Astrocyte (in vitro differentiated cells and primary cell): Measurements from ENCODE around the gene P2RY6. TPM values are rescaled to one million over a fixed set of nuclear protein-coding genes. Genes with fewer than 3 reads are reported as not detected.
A peak's percentile ranks its signal among the peaks of the same experiment; 100 is the strongest.
"Not testable (repeated sequence)": the region's sequence is repeated elsewhere in the genome, so short reads cannot be mapped to it uniquely, and the experiment has no call there.

Experiments used
- DNase-seq: peaks from one replicate; pipeline ENCODE4 v3.0.0-alpha.2; 2010; ENCODE audit warnings: low read depth
- FAIRE-seq: peaks from 2 replicates; lab custom pipeline; 2011; peaks lifted over from hg19 to GRCh38; lab: Jason Lieb, UNC
- H2AFZ ChIP-seq: 2 replicates; pipeline ENCODE4 v1.6.0; 2012; ENCODE audit warnings: low read depth, low read length, inconsistent platforms
- H3K27ac ChIP-seq: 2 replicates; pipeline ENCODE4 v1.5.1; 2011; ENCODE audit warnings: low read depth, low read length, inconsistent platforms
- H3K27me3 ChIP-seq: 2 replicates; pipeline ENCODE4 v1.6.0; 2011; ENCODE audit warnings: low read length, inconsistent platforms; ENCODE audit not compliant: insufficient read depth
- H3K36me3 ChIP-seq: 2 replicates; pipeline ENCODE4 v1.5.1; 2011; ENCODE audit warnings: low read length, inconsistent platforms; ENCODE audit not compliant: insufficient read depth
- H3K4me1 ChIP-seq: 2 replicates; pipeline ENCODE4 v1.5.1; 2011; ENCODE audit warnings: low read length, inconsistent platforms; ENCODE audit not compliant: insufficient read depth
- H3K4me2 ChIP-seq: 2 replicates; pipeline ENCODE4 v1.6.0; 2012; ENCODE audit warnings: low read length, inconsistent platforms
- H3K4me3 ChIP-seq: 2 replicates; pipeline ENCODE4 v1.5.1; 2011; ENCODE audit warnings: low read depth, mild to moderate bottlenecking, low read length, inconsistent platforms; ENCODE audit not compliant: insufficient read depth
- H3K79me2 ChIP-seq: 2 replicates; pipeline ENCODE4 v1.6.0; 2012; ENCODE audit warnings: mild to moderate bottlenecking, low read length, inconsistent platforms; ENCODE audit not compliant: insufficient read depth
- H3K9ac ChIP-seq: 2 replicates; pipeline ENCODE4 v1.6.0; 2012; ENCODE audit warnings: mild to moderate bottlenecking, low read length, inconsistent platforms
- H3K9me3 ChIP-seq: 2 replicates; pipeline ENCODE4 v1.5.1; 2012; ENCODE audit warnings: low read depth, mild to moderate bottlenecking, low read length, inconsistent platforms; ENCODE audit not compliant: insufficient read depth
- H4K20me1 ChIP-seq: 2 replicates; pipeline ENCODE4 v1.6.0; 2012; ENCODE audit warnings: low read length, inconsistent platforms; ENCODE audit not compliant: insufficient read depth
- H3K27ac Mint-ChIP-seq: one replicate; pipeline ENCODE4 v1.8.0; 2021; ENCODE audit warnings: mild to moderate bottlenecking, mixed read lengths; ENCODE audit not compliant: unreplicated experiment
- H3K27me3 Mint-ChIP-seq: one replicate; pipeline ENCODE4 v1.8.0; 2021; ENCODE audit warnings: low read depth, mixed read lengths; ENCODE audit not compliant: unreplicated experiment
- H3K36me3 Mint-ChIP-seq: one replicate; pipeline ENCODE4 v1.8.0; 2021; ENCODE audit warnings: low read depth, mixed read lengths; ENCODE audit not compliant: unreplicated experiment
- H3K4me1 Mint-ChIP-seq: one replicate; pipeline ENCODE4 v1.8.0; 2021; ENCODE audit warnings: low read depth, mixed read lengths; ENCODE audit not compliant: unreplicated experiment
- H3K4me3 Mint-ChIP-seq: one replicate; pipeline ENCODE4 v1.8.0; 2021; ENCODE audit warnings: mild to moderate bottlenecking, moderate library complexity, mixed read lengths; ENCODE audit not compliant: unreplicated experiment
- H3K9me3 Mint-ChIP-seq: one replicate; pipeline ENCODE4 v1.8.0; 2021; ENCODE audit warnings: mild to moderate bottlenecking, mixed read lengths; ENCODE audit not compliant: unreplicated experiment
- CTCF ChIP-seq: IDR thresholded peaks from 2 replicates; pipeline ENCODE4 v1.5.1; 2011; ENCODE audit warnings: low read depth, mild to moderate bottlenecking, inconsistent platforms, low read length, moderate library complexity; ENCODE audit not compliant: insufficient read depth
- EZH2 ChIP-seq: IDR thresholded peaks from 2 replicates; pipeline ENCODE4 v1.6.1; 2012; ENCODE audit warnings: mild to moderate bottlenecking, low read length, inconsistent platforms; ENCODE audit not compliant: insufficient read depth
- total RNA-seq: library from RNA; stranded (reverse); gene quantifications from 2 replicates; pipeline ENCODE4 v1.2.1, GENCODE V29; 2021

Gene P2RY6
- total RNA-seq, 1 donor from 2014 or later, result 0.75 TPM

- Histone ChIP-seq H3K4me1 (no peaks in the 10 kb centered on the region), H2AFZ (no peak overlapping the region), H3K27ac (no peak overlapping the region), H3K9ac (no peak overlapping the region), H3K36me3 (no peaks in the 10 kb centered on the region), H3K4me2 (no peak overlapping the region), H3K4me3 (no peak overlapping the region), H3K9me3 (no peaks in the 10 kb centered on the region), H4K20me1 (no peaks in the 10 kb centered on the region), H3K27me3 (peaks cover 1% of the 10 kb centered on the region), H3K79me2 (no peaks in the 10 kb centered on the region)
- Mint-ChIP-seq H3K9me3 (no peaks in the 10 kb centered on the region), H3K27ac (no peak overlapping the region), H3K27me3 (peaks cover 24% of the 10 kb centered on the region), H3K4me3 (no peak overlapping the region), H3K4me1 (peaks cover 4% of the 10 kb centered on the region), H3K36me3 (no peaks in the 10 kb centered on the region)
- TF ChIP-seq EZH2 (no peak), CTCF (no peak)
- DNase-seq (no peak), FAIRE-seq (no peak)
These were observed 521 bp downstream of the P2RY6 start for GRCh38 chr11:73272680-73273038.

GRCh38 chr11:73273222-73273895, 1.2 kb downstream of the P2RY6 start:
- H3K27me3 ChIP-seq, result no peaks in the 10 kb centered on the region
- Mint-ChIP-seq H3K9me3 (no peaks in the 10 kb centered on the region), H3K27me3 (peaks cover 20% of the 10 kb centered on the region), H3K4me1 (peaks cover 4% of the 10 kb centered on the region), H3K4me3 (peak overlapping the region; percentile 12), H3K36me3 (no peaks in the 10 kb centered on the region), H3K27ac (no peak overlapping the region)
- no peak overlapping the region for H3K9ac ChIP-seq
- no peak for FAIRE-seq
- TF ChIP-seq CTCF (no peak), EZH2 (no peak)
- H4K20me1 ChIP-seq, result no peaks in the 10 kb centered on the region
- H2AFZ ChIP-seq, result no peak overlapping the region
- no peaks in the 10 kb centered on the region for H3K36me3 ChIP-seq
- H3K4me3 ChIP-seq, result no peak overlapping the region
- DNase-seq, result no peak
- no peaks in the 10 kb centered on the region for H3K79me2 ChIP-seq
- H3K27ac ChIP-seq, result no peak overlapping the region
- no peaks in the 10 kb centered on the region for H3K4me1 ChIP-seq
- no peaks in the 10 kb centered on the region for H3K9me3 ChIP-seq
- H3K4me2 ChIP-seq, result no peak overlapping the region

GRCh38 chr11:73274191-73274590, 2.1 kb downstream of the P2RY6 start:
- DNase-seq, H3K4me1 ChIP-seq, H3K79me2 ChIP-seq, H2AFZ ChIP-seq, H3K27ac Mint-ChIP-seq, H3K4me3 ChIP-seq, H3K27me3 ChIP-seq, H3K9ac ChIP-seq, H3K4me1 Mint-ChIP-seq, H3K9me3 ChIP-seq, H3K27ac ChIP-seq, H4K20me1 ChIP-seq, H3K36me3 ChIP-seq, H3K36me3 Mint-ChIP-seq, H3K4me2 ChIP-seq, FAIRE-seq, H3K4me3 Mint-ChIP-seq, H3K9me3 Mint-ChIP-seq: not testable (repeated sequence)
- H3K27me3 Mint-ChIP-seq, result peaks cover 18% of the 10 kb centered on the region
